DOHH2 (cell line): ENCODE data around the gene NCKAP5.

Source experiments
- H3F3A ChIP-seq: fragments of 200-600 bp; sonication (generic), shearing (Covaris generic); 2 replicates; pipeline ENCODE4 v1.6.0; 2016; ENCODE audit warnings: antibody characterized with exemption, mild to moderate bottlenecking; ENCODE audit not compliant: control insufficient read depth, insufficient read depth
- H3K27ac ChIP-seq: fragments of 200-600 bp; sonication (generic); 2 replicates; pipeline ENCODE4 v1.5.1; 2014; ENCODE audit warnings: low read depth, mild to moderate bottlenecking, low read length, moderate library complexity
- H3K27me3 ChIP-seq: fragments of 200-600 bp; sonication (generic); 2 replicates; pipeline ENCODE4 v1.6.1; 2014; ENCODE audit warnings: mild to moderate bottlenecking, low read length, mixed read lengths; ENCODE audit not compliant: control insufficient read depth
- H3K36me3 ChIP-seq: fragments of 200-600 bp; sonication (generic); 2 replicates; pipeline ENCODE4 v1.6.1; 2014; ENCODE audit warnings: mild to moderate bottlenecking, low read length, moderate library complexity, mixed read lengths; ENCODE audit not compliant: control insufficient read depth
- H3K4me1 ChIP-seq: fragments of 200-600 bp; sonication (generic); 2 replicates; pipeline ENCODE4 v1.6.1; 2014; ENCODE audit warnings: mild to moderate bottlenecking, low read length, mixed read lengths; ENCODE audit not compliant: control insufficient read depth
- H3K4me2 ChIP-seq: fragments of 200-600 bp; sonication (generic); 2 replicates; pipeline ENCODE4 v1.6.0; 2014; ENCODE audit warnings: mild to moderate bottlenecking, low read length, moderate library complexity
- H3K4me3 ChIP-seq: fragments of 200-600 bp; sonication (generic); 2 replicates; pipeline ENCODE4 v1.5.1; 2014; ENCODE audit warnings: mild to moderate bottlenecking, low read length, mixed read lengths
- H3K79me2 ChIP-seq: fragments of 200-600 bp; sonication (generic); 2 replicates; pipeline ENCODE4 v1.6.1; 2014; ENCODE audit warnings: mild to moderate bottlenecking, low read length, mixed read lengths; ENCODE audit not compliant: control insufficient read depth
- H3K9me2 ChIP-seq: fragments of 200-600 bp; sonication (generic); replicated peaks from 2 replicates; pipeline ENCODE4 v1.6.1; 2014; ENCODE audit warnings: mild to moderate bottlenecking, low read length, mixed read lengths; ENCODE audit not compliant: control insufficient read depth
- H3K9me3 ChIP-seq: fragments of 200-600 bp; sonication (generic); 2 replicates; pipeline ENCODE4 v1.6.1; 2014; ENCODE audit warnings: antibody characterized with exemption, low read length, mixed read lengths; ENCODE audit not compliant: control insufficient read depth, insufficient read depth
- H4K20me1 ChIP-seq: fragments of 200-600 bp; sonication (generic); 2 replicates; pipeline ENCODE4 v1.6.0; 2014; ENCODE audit warnings: low read depth, mild to moderate bottlenecking, antibody characterized with exemption, low read length, moderate library complexity; ENCODE audit not compliant: control insufficient read depth, insufficient read depth
- CTCF ChIP-seq: fragments of 200-600 bp; sonication (generic); IDR thresholded peaks from one replicate; pipeline ENCODE4 v1.5.1; 2014; ENCODE audit warnings: antibody characterized with exemption, mild to moderate bottlenecking, low read depth, low read length; ENCODE audit not compliant: poor library complexity, severe bottlenecking
- EZH2phosphoT487 ChIP-seq: fragments of 200-600 bp; sonication (generic); IDR thresholded peaks from 2 replicates; pipeline ENCODE4 v1.6.1; 2017; ENCODE audit warnings: borderline replicate concordance, mild to moderate bottlenecking, antibody characterized with exemption, low read length, moderate library complexity, mixed read lengths

NCKAP5 gene

GRCh38 chr2:133331436-133331835 lies 236.8 kb downstream of the NCKAP5 start:
- TF ChIP-seq EZH2phosphoT487 (no peak), CTCF (no peak)
- H3F3A ChIP-seq = no peaks in the 10 kb centered on the region
- no peaks in the 10 kb centered on the region for H3K4me1 ChIP-seq
- H3K36me3 ChIP-seq = no peaks in the 10 kb centered on the region
- no peaks in the 10 kb centered on the region for H3K9me2 ChIP-seq
- H3K79me2 ChIP-seq = no peaks in the 10 kb centered on the region
- H3K4me3 ChIP-seq = no peak overlapping the region
- no peaks in the 10 kb centered on the region for H4K20me1 ChIP-seq
- no peaks in the 10 kb centered on the region for H3K27me3 ChIP-seq
- H3K27ac ChIP-seq = no peak overlapping the region
- H3K9me3 ChIP-seq = no peaks in the 10 kb centered on the region
- no peak overlapping the region for H3K4me2 ChIP-seq

GRCh38 chr2:133326652-133327397 lies 241.4 kb downstream of the NCKAP5 start:
- Histone ChIP-seq H3K79me2 (no peaks in the 10 kb centered on the region), H3K36me3 (no peaks in the 10 kb centered on the region), H3K4me3 (no peak overlapping the region), H4K20me1 (no peaks in the 10 kb centered on the region), H3K9me3 (no peaks in the 10 kb centered on the region), H3F3A (no peaks in the 10 kb centered on the region), H3K9me2 (no peaks in the 10 kb centered on the region), H3K4me1 (no peaks in the 10 kb centered on the region), H3K4me2 (no peak overlapping the region), H3K27ac (no peak overlapping the region), H3K27me3 (no peaks in the 10 kb centered on the region)
- TF ChIP-seq CTCF = no peak

GRCh38 chr2:133324150-133324561 lies 244.1 kb downstream of the NCKAP5 start:
- TF ChIP-seq CTCF (no peak), EZH2phosphoT487 (no peak)
- H3K4me2 ChIP-seq = no peak overlapping the region
- no peak overlapping the region for H3K4me3 ChIP-seq
- H3K9me2 ChIP-seq = no peaks in the 10 kb centered on the region
- H3F3A ChIP-seq = no peaks in the 10 kb centered on the region
- no peaks in the 10 kb centered on the region for H3K27me3 ChIP-seq
- H3K9me3 ChIP-seq = no peaks in the 10 kb centered on the region
- no peaks in the 10 kb centered on the region for H3K79me2 ChIP-seq
- H3K4me1 ChIP-seq = no peaks in the 10 kb centered on the region
- no peak overlapping the region for H3K27ac ChIP-seq
- H4K20me1 ChIP-seq = no peaks in the 10 kb centered on the region
- no peaks in the 10 kb centered on the region for H3K36me3 ChIP-seq
